Fibroblast of skin of right quadriceps (primary cell): ENCODE data around the gene EWSR1.
"Not testable (repeated sequence)": the region's sequence is repeated elsewhere in the genome, so short reads cannot be mapped to it uniquely, and the experiment has no call there.

Source experiments
- DNase-seq: peaks from one replicate; pipeline ENCODE4 v3.0.0-alpha.2; 2013

Gene EWSR1

GRCh38 chr22:29341056-29341848 is 73.2 kb downstream of the EWSR1 start:
- no peak for DNase-seq

GRCh38 chr22:29341849-29342127 is 73.7 kb downstream of the EWSR1 start:
- DNase-seq = no peak

- DNase-seq = no peak
Measured at GRCh38 chr22:29342177-29342576, 74.1 kb downstream of the EWSR1 start.

GRCh38 chr22:29342577-29343312 is 74.7 kb downstream of the EWSR1 start:
- DNase-seq = no peak

GRCh38 chr22:29343313-29343805 is 75.3 kb downstream of the EWSR1 start:
- peak; percentile 67 for DNase-seq

- DNase-seq = peak; percentile 94
Measured at GRCh38 chr22:29344137-29344536, 76.1 kb downstream of the EWSR1 start.

GRCh38 chr22:29344889-29345288 is 76.8 kb downstream of the EWSR1 start:
- not testable (repeated sequence) for DNase-seq

GRCh38 chr22:29345932-29346331 is 77.9 kb downstream of the EWSR1 start:
- DNase-seq = no peak

- DNase-seq = no peak
Measured at GRCh38 chr22:29346659-29347058, 78.6 kb downstream of the EWSR1 start.

GRCh38 chr22:29348041-29348440 is 80.0 kb downstream of the EWSR1 start:
- no peak for DNase-seq

GRCh38 chr22:29348956-29349355 is 80.9 kb downstream of the EWSR1 start:
- DNase-seq = no peak
